H1 (cell line): Measurements from ENCODE around the gene CACNA1G. TPM values are rescaled to one million over a fixed set of nuclear protein-coding genes. Genes with fewer than 3 reads are reported as not detected.

ENCODE experiments used
- ASH2L ChIP-seq: fragments of 200-600, 300-600 bp; sonication (generic); IDR thresholded peaks from one replicate; pipeline ENCODE4 v1.7.1; 2017; ENCODE audit warnings: low read length
- BACH1 ChIP-seq: IDR thresholded peaks from 2 replicates; pipeline ENCODE4 v1.6.1; 2012; ENCODE audit warnings: low read length, improper control_type of control experiment
- MAFK ChIP-seq: IDR thresholded peaks from 2 replicates; pipeline ENCODE4 v1.6.1; 2012; ENCODE audit warnings: low read depth, mild to moderate bottlenecking, improper control_type of control experiment, low read length
- NRF1 ChIP-seq: IDR thresholded peaks from 2 replicates; pipeline ENCODE4 v1.6.1; 2011; ENCODE audit warnings: mild to moderate bottlenecking, low read depth, low read length, improper control_type of control experiment
- SP4 ChIP-seq: IDR thresholded peaks from 2 replicates; pipeline ENCODE4 v1.6.1; 2012; ENCODE audit warnings: low read length, inconsistent platforms
- SUZ12 ChIP-seq: fragments of 200-600 bp; sonication (generic); IDR thresholded peaks from 2 replicates; pipeline ENCODE4 v1.6.1; 2012; ENCODE audit warnings: mild to moderate bottlenecking, inconsistent platforms, low read length, moderate library complexity, mixed read lengths
- polyA plus RNA-seq, 7 experiments: library from polyadenylated mRNA; depleted of rRNA in 3 of 7; stranded (reverse) in 5 of 7; unstranded in 2 of 7; fragments of >200 nt in 5 of 7; fragments of 200-250 nt in 2 of 7; gene quantifications; 1 replicate in 5 of 7; 2 replicates in 1 of 7; 4 replicates in 1 of 7; pipeline versions ENCODE4 v1.2.1 to v1.2.3, GENCODE V29; 2011 to 2013; ENCODE audit warnings: missing spikeins in 2 of 7, mixed read lengths in 2 of 7
- total RNA-seq: library from RNA; stranded (reverse); fragmentation: NEBNext Ultra II Directional; extraction: Animal tissue kit (Norgen Biotek cat#: 25700); gene quantifications from 2 replicates; pipeline ENCODE4 v1.2.1, GENCODE V29; 2021

Gene CACNA1G
- total and polyA plus RNA-seq, 2 of the 8 experiments (the other 6 are each of a cell fraction or from before 2014, with no cell fraction given) = 2.9 to 4.9 TPM

GRCh38 chr17:50645748-50646682 is 85.5 kb downstream of the CACNA1G start (continued):
- TF ChIP-seq SP4 (no peak), BACH1 (no peak), ASH2L (no peak), NRF1 (no peak), MAFK (no peak), SUZ12 (no peak)
